HG02943 (cell line): ENCODE measurements around the gene MT1H.
"Not testable (repeated sequence)": the region's sequence is repeated elsewhere in the genome, so short reads cannot be mapped to it uniquely, and the experiment has no call there.

Experiments used
- ATAC-seq: cut with Tn5 transposase; IDR thresholded peaks from one replicate; pipeline ENCODE4 v1.9.1; 2021; ENCODE audit warnings: mild to moderate bottlenecking, low read depth, moderate library complexity; ENCODE audit not compliant: unreplicated experiment

The MT1H gene

GRCh38 chr16:56711862-56712261 lies 42.2 kb downstream of the MT1H start:
- no peak for ATAC-seq

- ATAC-seq: no peak
Observed at GRCh38 chr16:56713794-56714193, 44.2 kb downstream of the MT1H start.

GRCh38 chr16:56715126-56715525 lies 45.5 kb downstream of the MT1H start:
- no peak for ATAC-seq

DNA sequence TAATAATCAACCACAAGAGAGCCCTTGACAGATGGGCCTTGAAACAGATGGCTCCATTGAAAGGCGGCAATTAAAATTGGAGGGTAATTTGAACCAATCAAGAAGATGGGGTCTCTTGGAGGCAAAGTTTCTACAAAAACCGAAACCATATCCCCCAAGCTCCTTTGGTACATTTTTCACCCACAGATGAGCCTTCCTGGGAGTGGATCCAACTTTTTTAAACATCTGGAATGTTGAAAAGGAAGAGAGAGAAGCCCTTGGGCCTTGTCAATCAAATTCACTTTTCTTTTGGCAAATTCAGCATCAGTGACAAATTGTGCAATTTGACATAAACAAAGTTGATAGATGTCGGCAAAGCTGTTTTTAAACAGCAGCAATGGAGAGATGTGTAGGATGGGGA lies 47.1 kb downstream of the MT1H start:
- ATAC-seq: no peak

GRCh38 chr16:56717532-56717931 lies 47.9 kb downstream of the MT1H start:
- not testable (repeated sequence) for ATAC-seq
